ENCODE measurements around the gene MUC6. TPM values are rescaled to one million over a fixed set of nuclear protein-coding genes. Genes with fewer than 3 reads are reported as not detected.

The MUC6 gene
- polyA plus RNA-seq, 1 donor = 0.15 TPM

GRCh38 chr11:1049911-1050580 lies 13.5 kb upstream of the MUC6 start:
- DNase-seq = no peak
- H3K36me3 ChIP-seq (ENCODE audit: control insufficient read depth, insufficient read depth, low read length) = no peaks in the 10 kb centered on the region
- peaks cover 6% of the 10 kb centered on the region for H3K27me3 ChIP-seq (ENCODE audit: control insufficient read depth, insufficient read depth, low read length)
- no peaks in the 10 kb centered on the region for H3K9me3 ChIP-seq (ENCODE audit: control insufficient read depth, low read depth, low read length)
- H3K4me1 ChIP-seq (ENCODE audit: control insufficient read depth, insufficient read depth, low read length) = peaks cover 17% of the 10 kb centered on the region
- no peak overlapping the region for H3K27ac ChIP-seq (ENCODE audit: low read length)
- WGBS (ENCODE audit: insufficient coverage, low lambda C conversion rate) = no CpG with 5 or more reads among the region's 18 CpGs
- no peak overlapping the region for H3K4me3 ChIP-seq (ENCODE audit: low read length)

GRCh38 chr11:1049431-1049891 lies 12.9 kb upstream of the MUC6 start:
- WGBS (ENCODE audit: insufficient coverage, low lambda C conversion rate) = no CpG with 5 or more reads among the region's 13 CpGs
- peaks cover 6% of the 10 kb centered on the region for H3K27me3 ChIP-seq (ENCODE audit: control insufficient read depth, insufficient read depth, low read length)
- no peak overlapping the region for H3K27ac ChIP-seq (ENCODE audit: low read length)
- H3K9me3 ChIP-seq (ENCODE audit: control insufficient read depth, low read depth, low read length) = no peaks in the 10 kb centered on the region
- no peaks in the 10 kb centered on the region for H3K36me3 ChIP-seq (ENCODE audit: control insufficient read depth, insufficient read depth, low read length)
- peaks cover 11% of the 10 kb centered on the region for H3K4me1 ChIP-seq (ENCODE audit: control insufficient read depth, insufficient read depth, low read length)
- H3K4me3 ChIP-seq (ENCODE audit: low read length) = no peak overlapping the region
- DNase-seq = no peak

- peaks cover 6% of the 10 kb centered on the region for H3K27me3 ChIP-seq (ENCODE audit: control insufficient read depth, insufficient read depth, low read length)
Measured at GRCh38 chr11:1049071-1049405, 12.5 kb upstream of the MUC6 start.

GRCh38 chr11:1048375-1049070 lies 12.0 kb upstream of the MUC6 start:
- peaks cover 6% of the 10 kb centered on the region for H3K27me3 ChIP-seq (ENCODE audit: control insufficient read depth, insufficient read depth, low read length)
- no CpG with 5 or more reads among the region's 25 CpGs for WGBS (ENCODE audit: insufficient coverage, low lambda C conversion rate)
- no peak overlapping the region for H3K4me3 ChIP-seq (ENCODE audit: low read length)
- no peak for DNase-seq
- H3K9me3 ChIP-seq (ENCODE audit: control insufficient read depth, low read depth, low read length) = no peaks in the 10 kb centered on the region
- no peaks in the 10 kb centered on the region for H3K36me3 ChIP-seq (ENCODE audit: control insufficient read depth, insufficient read depth, low read length)
- no peak overlapping the region for H3K27ac ChIP-seq (ENCODE audit: low read length)
- H3K4me1 ChIP-seq (ENCODE audit: control insufficient read depth, insufficient read depth, low read length) = peaks cover 3% of the 10 kb centered on the region

More at GRCh38 chr11:1049071-1049405, 12.5 kb upstream of the MUC6 start:
- Histone ChIP-seq H3K9me3 (ENCODE audit: control insufficient read depth, low read depth, low read length) (no peaks in the 10 kb centered on the region), H3K4me1 (ENCODE audit: control insufficient read depth, insufficient read depth, low read length) (peaks cover 7% of the 10 kb centered on the region), H3K4me3 (ENCODE audit: low read length) (no peak overlapping the region), H3K27ac (ENCODE audit: low read length) (no peak overlapping the region), H3K36me3 (ENCODE audit: control insufficient read depth, insufficient read depth, low read length) (no peaks in the 10 kb centered on the region)
- no CpG with 5 or more reads among the region's 6 CpGs for whole genome bisulfite sequencing (ENCODE audit: insufficient coverage, low lambda C conversion rate)
- DNase-seq = no peak

- H3K9me3 ChIP-seq (ENCODE audit: control insufficient read depth, low read depth, low read length) = no peaks in the 10 kb centered on the region
- no peak for DNase-seq
- H3K4me3 ChIP-seq (ENCODE audit: low read length) = no peak overlapping the region
- H3K36me3 ChIP-seq (ENCODE audit: control insufficient read depth, insufficient read depth, low read length) = no peaks in the 10 kb centered on the region
- peaks cover 6% of the 10 kb centered on the region for H3K27me3 ChIP-seq (ENCODE audit: control insufficient read depth, insufficient read depth, low read length)
- H3K27ac ChIP-seq (ENCODE audit: low read length) = no peak overlapping the region
- peaks cover 3% of the 10 kb centered on the region for H3K4me1 ChIP-seq (ENCODE audit: control insufficient read depth, insufficient read depth, low read length)
- no CpG with 5 or more reads among the region's 22 CpGs for WGBS (ENCODE audit: insufficient coverage, low lambda C conversion rate)
Measured at GRCh38 chr11:1047595-1048156, 11.2 kb upstream of the MUC6 start.

- DNase-seq = no peak
- Histone ChIP-seq H3K9me3 (ENCODE audit: control insufficient read depth, low read depth, low read length) (no peaks in the 10 kb centered on the region), H3K36me3 (ENCODE audit: control insufficient read depth, insufficient read depth, low read length) (no peaks in the 10 kb centered on the region), H3K27ac (ENCODE audit: low read length) (no peak overlapping the region), H3K27me3 (ENCODE audit: control insufficient read depth, insufficient read depth, low read length) (peaks cover 6% of the 10 kb centered on the region), H3K4me1 (ENCODE audit: control insufficient read depth, insufficient read depth, low read length) (peaks cover 15% of the 10 kb centered on the region), H3K4me3 (ENCODE audit: low read length) (no peak overlapping the region)
- WGBS (ENCODE audit: insufficient coverage, low lambda C conversion rate) = 73% methylated on average over 2 of the region's 6 CpGs
Measured at GRCh38 chr11:1044160-1044559, 7.6 kb upstream of the MUC6 start.

GRCh38 chr11:1043563-1044096 lies 7.1 kb upstream of the MUC6 start:
- no peaks in the 10 kb centered on the region for H3K9me3 ChIP-seq (ENCODE audit: control insufficient read depth, low read depth, low read length)
- no peak for DNase-seq
- peaks cover 15% of the 10 kb centered on the region for H3K4me1 ChIP-seq (ENCODE audit: control insufficient read depth, insufficient read depth, low read length)
- H3K36me3 ChIP-seq (ENCODE audit: control insufficient read depth, insufficient read depth, low read length) = no peaks in the 10 kb centered on the region
- no peak overlapping the region for H3K4me3 ChIP-seq (ENCODE audit: low read length)
- 87% methylated on average over 3 of the region's 20 CpGs for WGBS (ENCODE audit: insufficient coverage, low lambda C conversion rate)
- H3K27ac ChIP-seq (ENCODE audit: low read length) = no peak overlapping the region
- peaks cover 6% of the 10 kb centered on the region for H3K27me3 ChIP-seq (ENCODE audit: control insufficient read depth, insufficient read depth, low read length)

GRCh38 chr11:1042626-1043562 lies 6.4 kb upstream of the MUC6 start:
- Histone ChIP-seq H3K36me3 (ENCODE audit: control insufficient read depth, insufficient read depth, low read length) (no peaks in the 10 kb centered on the region), H3K27ac (ENCODE audit: low read length) (no peak overlapping the region), H3K4me1 (ENCODE audit: control insufficient read depth, insufficient read depth, low read length) (peaks cover 15% of the 10 kb centered on the region), H3K9me3 (ENCODE audit: control insufficient read depth, low read depth, low read length) (no peaks in the 10 kb centered on the region), H3K4me3 (ENCODE audit: low read length) (no peak overlapping the region), H3K27me3 (ENCODE audit: control insufficient read depth, insufficient read depth, low read length) (peaks cover 6% of the 10 kb centered on the region)
- no peak for DNase-seq
- WGBS (ENCODE audit: insufficient coverage, low lambda C conversion rate) = no CpG with 5 or more reads among the region's 26 CpGs

GRCh38 chr11:1041936-1042608 lies 5.6 kb upstream of the MUC6 start:
- no peak overlapping the region for H3K27ac ChIP-seq (ENCODE audit: low read length)
- no peaks in the 10 kb centered on the region for H3K36me3 ChIP-seq (ENCODE audit: control insufficient read depth, insufficient read depth, low read length)
- no CpG with 5 or more reads among the region's 18 CpGs for WGBS (ENCODE audit: insufficient coverage, low lambda C conversion rate)
- H3K9me3 ChIP-seq (ENCODE audit: control insufficient read depth, low read depth, low read length) = no peaks in the 10 kb centered on the region
- H3K4me1 ChIP-seq (ENCODE audit: control insufficient read depth, insufficient read depth, low read length) = peaks cover 15% of the 10 kb centered on the region
- peak; percentile 29 to 61 for DNase-seq
- H3K27me3 ChIP-seq (ENCODE audit: control insufficient read depth, insufficient read depth, low read length) = peaks cover 1% of the 10 kb centered on the region
- H3K4me3 ChIP-seq (ENCODE audit: low read length) = no peak overlapping the region

Data from large intestine (tissue), 3 donors.